DOHH2 (cell line): ENCODE results near the gene IGFLR1.
A peak's percentile ranks its signal among the peaks of the same experiment; 100 is the strongest.

Experiments used
- H3F3A ChIP-seq: fragments of 200-600 bp; sonication (generic), shearing (Covaris generic); 2 replicates; pipeline ENCODE4 v1.6.0; 2016; ENCODE audit warnings: antibody characterized with exemption, mild to moderate bottlenecking; ENCODE audit not compliant: control insufficient read depth, insufficient read depth
- H3K27ac ChIP-seq: fragments of 200-600 bp; sonication (generic); 2 replicates; pipeline ENCODE4 v1.5.1; 2014; ENCODE audit warnings: low read depth, mild to moderate bottlenecking, low read length, moderate library complexity
- H3K27me3 ChIP-seq: fragments of 200-600 bp; sonication (generic); 2 replicates; pipeline ENCODE4 v1.6.1; 2014; ENCODE audit warnings: mild to moderate bottlenecking, low read length, mixed read lengths; ENCODE audit not compliant: control insufficient read depth
- H3K36me3 ChIP-seq: fragments of 200-600 bp; sonication (generic); 2 replicates; pipeline ENCODE4 v1.6.1; 2014; ENCODE audit warnings: mild to moderate bottlenecking, low read length, moderate library complexity, mixed read lengths; ENCODE audit not compliant: control insufficient read depth
- H3K4me1 ChIP-seq: fragments of 200-600 bp; sonication (generic); 2 replicates; pipeline ENCODE4 v1.6.1; 2014; ENCODE audit warnings: mild to moderate bottlenecking, low read length, mixed read lengths; ENCODE audit not compliant: control insufficient read depth
- H3K4me2 ChIP-seq: fragments of 200-600 bp; sonication (generic); 2 replicates; pipeline ENCODE4 v1.6.0; 2014; ENCODE audit warnings: mild to moderate bottlenecking, low read length, moderate library complexity
- H3K4me3 ChIP-seq: fragments of 200-600 bp; sonication (generic); 2 replicates; pipeline ENCODE4 v1.5.1; 2014; ENCODE audit warnings: mild to moderate bottlenecking, low read length, mixed read lengths
- H3K79me2 ChIP-seq: fragments of 200-600 bp; sonication (generic); 2 replicates; pipeline ENCODE4 v1.6.1; 2014; ENCODE audit warnings: mild to moderate bottlenecking, low read length, mixed read lengths; ENCODE audit not compliant: control insufficient read depth
- H3K9me2 ChIP-seq: fragments of 200-600 bp; sonication (generic); replicated peaks from 2 replicates; pipeline ENCODE4 v1.6.1; 2014; ENCODE audit warnings: mild to moderate bottlenecking, low read length, mixed read lengths; ENCODE audit not compliant: control insufficient read depth
- H3K9me3 ChIP-seq: fragments of 200-600 bp; sonication (generic); 2 replicates; pipeline ENCODE4 v1.6.1; 2014; ENCODE audit warnings: antibody characterized with exemption, low read length, mixed read lengths; ENCODE audit not compliant: control insufficient read depth, insufficient read depth
- H4K20me1 ChIP-seq: fragments of 200-600 bp; sonication (generic); 2 replicates; pipeline ENCODE4 v1.6.0; 2014; ENCODE audit warnings: low read depth, mild to moderate bottlenecking, antibody characterized with exemption, low read length, moderate library complexity; ENCODE audit not compliant: control insufficient read depth, insufficient read depth
- EZH2phosphoT487 ChIP-seq: fragments of 200-600 bp; sonication (generic); IDR thresholded peaks from 2 replicates; pipeline ENCODE4 v1.6.1; 2017; ENCODE audit warnings: borderline replicate concordance, mild to moderate bottlenecking, antibody characterized with exemption, low read length, moderate library complexity, mixed read lengths
- TF ChIP-seq, protein P1 (sequence below): fragments of 200-600 bp; sonication (generic); IDR thresholded peaks from one replicate; pipeline ENCODE4 v1.5.1; 2014; ENCODE audit warnings: antibody characterized with exemption, mild to moderate bottlenecking, low read depth, low read length; ENCODE audit not compliant: poor library complexity, severe bottlenecking

IGFLR1 gene

DNA sequence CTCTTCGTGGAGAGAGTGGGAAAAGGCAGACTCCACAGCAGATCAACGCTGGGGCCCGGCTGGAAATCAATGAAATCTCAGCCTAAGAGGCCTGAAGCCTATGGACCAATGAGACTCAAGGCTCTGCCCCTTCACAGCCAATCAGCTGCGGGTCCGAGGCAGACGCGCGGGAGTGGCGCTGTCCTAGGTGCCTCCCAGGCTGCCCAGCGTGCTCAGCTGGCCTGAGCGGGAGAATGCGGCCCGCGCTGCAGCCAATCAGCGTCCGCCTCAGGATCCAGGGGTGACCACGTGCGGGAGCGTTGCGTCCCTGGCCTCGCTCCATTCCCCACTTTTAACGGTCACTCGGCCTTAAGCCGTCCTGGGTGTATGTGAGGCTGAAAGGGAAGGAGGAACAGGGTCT lies 38.0 kb downstream of the IGFLR1 start, which contains the start of gene ZBTB32:
TSS of gene ZBTB32 (plus strand) at position 341 of the 400 bp plus-strand sequence. CDS start 10,069 bp downstream, outside the sequence.
- Histone ChIP-seq H3K36me3 (no peaks in the 10 kb centered on the region), H3F3A (no peaks in the 10 kb centered on the region), H3K27ac (no peak within 1 kb of the TSS), H3K9me2 (no peaks in the 10 kb centered on the region), H3K27me3 (peaks cover 6% of the 10 kb centered on the region; the same call in 1 of the 2 replicates), H3K4me2 (peak within 1 kb of the TSS; percentile 96; the same call in 1 of the 2 replicates), H3K79me2 (no peaks in the 10 kb centered on the region), H3K4me3 (no peak within 1 kb of the TSS), H3K9me3 (no peaks in the 10 kb centered on the region), H4K20me1 (no peaks in the 10 kb centered on the region), H3K4me1 (peaks cover 5% of the 10 kb centered on the region)
- no peak for TF ChIP-seq EZH2phosphoT487
- TF ChIP-seq, protein P1, sequence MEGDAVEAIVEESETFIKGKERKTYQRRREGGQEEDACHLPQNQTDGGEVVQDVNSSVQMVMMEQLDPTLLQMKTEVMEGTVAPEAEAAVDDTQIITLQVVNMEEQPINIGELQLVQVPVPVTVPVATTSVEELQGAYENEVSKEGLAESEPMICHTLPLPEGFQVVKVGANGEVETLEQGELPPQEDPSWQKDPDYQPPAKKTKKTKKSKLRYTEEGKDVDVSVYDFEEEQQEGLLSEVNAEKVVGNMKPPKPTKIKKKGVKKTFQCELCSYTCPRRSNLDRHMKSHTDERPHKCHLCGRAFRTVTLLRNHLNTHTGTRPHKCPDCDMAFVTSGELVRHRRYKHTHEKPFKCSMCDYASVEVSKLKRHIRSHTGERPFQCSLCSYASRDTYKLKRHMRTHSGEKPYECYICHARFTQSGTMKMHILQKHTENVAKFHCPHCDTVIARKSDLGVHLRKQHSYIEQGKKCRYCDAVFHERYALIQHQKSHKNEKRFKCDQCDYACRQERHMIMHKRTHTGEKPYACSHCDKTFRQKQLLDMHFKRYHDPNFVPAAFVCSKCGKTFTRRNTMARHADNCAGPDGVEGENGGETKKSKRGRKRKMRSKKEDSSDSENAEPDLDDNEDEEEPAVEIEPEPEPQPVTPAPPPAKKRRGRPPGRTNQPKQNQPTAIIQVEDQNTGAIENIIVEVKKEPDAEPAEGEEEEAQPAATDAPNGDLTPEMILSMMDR: no peak

DNA sequence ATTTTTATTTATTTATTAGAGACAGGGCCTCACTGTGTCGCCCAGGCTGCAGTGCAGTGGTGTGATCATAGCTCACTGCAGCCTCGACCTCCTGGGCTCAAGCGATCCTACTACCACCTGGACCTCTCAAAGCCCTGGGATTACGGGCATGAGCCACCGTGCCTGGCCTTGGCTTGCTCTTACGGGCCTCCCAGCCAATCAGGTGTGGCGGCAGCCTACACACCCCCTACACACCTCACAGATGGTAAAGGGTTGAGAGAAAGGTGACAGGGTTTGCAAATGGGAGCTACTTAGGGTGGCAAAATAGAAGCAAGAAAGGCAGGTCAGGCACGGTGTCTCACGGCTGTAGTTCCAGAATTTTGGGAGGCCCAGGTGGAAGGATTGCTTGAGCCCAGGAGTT lies 38.9 kb downstream of the IGFLR1 start:
- H3K9me2 ChIP-seq: no peaks in the 10 kb centered on the region
- H4K20me1 ChIP-seq: no peaks in the 10 kb centered on the region
- peaks cover 4% of the 10 kb centered on the region; the same call in 1 of the 2 replicates for H3K27me3 ChIP-seq
- no peak overlapping the region for H3K27ac ChIP-seq
- peaks cover 5% of the 10 kb centered on the region for H3K4me1 ChIP-seq
- TF ChIP-seq, protein P1: no peak
- TF ChIP-seq EZH2phosphoT487: no peak
- no peaks in the 10 kb centered on the region for H3K36me3 ChIP-seq
- no peaks in the 10 kb centered on the region for H3F3A ChIP-seq
- H3K79me2 ChIP-seq: no peaks in the 10 kb centered on the region
- no peaks in the 10 kb centered on the region for H3K9me3 ChIP-seq
- H3K4me3 ChIP-seq: no peak overlapping the region
- H3K4me2 ChIP-seq: peak overlapping the region; percentile 96

DNA sequence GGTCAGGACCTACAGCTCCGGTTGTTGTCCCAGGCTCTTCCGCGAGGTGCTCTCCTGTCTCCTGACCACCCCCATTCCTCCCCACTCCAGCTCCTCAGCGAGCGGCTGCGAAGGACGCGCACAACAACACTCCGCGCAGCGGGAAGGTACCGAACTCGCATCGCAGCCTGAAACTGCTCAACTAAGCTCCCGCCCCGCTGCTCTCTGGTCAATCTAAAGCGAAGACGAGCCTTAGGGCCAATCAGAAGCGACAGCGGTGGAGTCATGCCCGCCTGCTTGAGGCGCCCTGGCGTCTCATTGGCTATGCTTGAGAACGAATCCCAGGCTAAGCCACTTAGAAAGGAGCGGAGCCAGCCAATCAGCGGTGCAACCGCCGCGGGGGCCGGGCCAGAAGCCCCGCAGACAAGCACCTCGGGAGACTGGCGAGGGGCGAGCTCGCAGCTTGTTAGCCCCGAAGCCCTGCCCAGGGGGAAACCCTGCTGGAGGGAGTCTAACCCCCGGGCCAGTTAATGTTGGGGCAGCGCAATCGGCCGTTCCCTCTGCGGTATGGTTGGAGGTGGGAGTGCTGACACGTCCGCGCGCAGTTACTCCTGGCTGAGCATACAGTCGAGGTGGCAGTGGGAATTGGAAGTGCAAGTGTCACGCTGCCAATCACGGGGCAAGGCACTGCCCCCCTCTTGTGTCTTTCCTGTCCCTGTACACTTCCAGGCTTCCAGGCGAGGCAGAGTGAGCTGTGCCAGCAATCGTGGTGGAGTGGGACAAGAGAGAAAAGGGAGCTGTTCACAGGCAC lies 39.8 kb downstream of the IGFLR1 start:
- no peak for TF ChIP-seq EZH2phosphoT487
- TF ChIP-seq, protein P1: no peak
- Histone ChIP-seq H3K4me1 (peaks cover 5% of the 10 kb centered on the region), H3F3A (no peaks in the 10 kb centered on the region), H4K20me1 (no peaks in the 10 kb centered on the region), H3K79me2 (no peaks in the 10 kb centered on the region), H3K27ac (no peak overlapping the region), H3K36me3 (no peaks in the 10 kb centered on the region), H3K9me3 (no peaks in the 10 kb centered on the region), H3K27me3 (no peaks in the 10 kb centered on the region), H3K4me3 (peak overlapping the region; percentile 83), H3K9me2 (no peaks in the 10 kb centered on the region), H3K4me2 (peak overlapping the region; percentile 96)
